Right lobe of liver (tissue), 4 donors: Measurements from ENCODE around the gene SFN.

Experiments used
- POLR2A ChIP-seq: fragments of 450-650 bp; IDR thresholded peaks from one replicate; pipeline ENCODE4 v1.6.1; 2017; ENCODE audit warnings: antibody characterized with exemption, mild to moderate bottlenecking
- TF ChIP-seq, protein P1 (sequence below), 4 donors: fragments of 200-600 bp in 3 of 4; fragments of 450-650 bp in 1 of 4; IDR thresholded peaks; one replicate each; pipeline versions ENCODE4 v1.5.1 to v1.8.0; 2016 to 2022; ENCODE audit warnings: antibody characterized with exemption in 4 of 4, mild to moderate bottlenecking in 2 of 4
- donor health status: DM: no; HTN: no; CAD: no.
- donor health status: DM: no; HTN: no; CAD: no.
- donor health status: DM: no; HTN: yes; CAD: no.

DNA sequence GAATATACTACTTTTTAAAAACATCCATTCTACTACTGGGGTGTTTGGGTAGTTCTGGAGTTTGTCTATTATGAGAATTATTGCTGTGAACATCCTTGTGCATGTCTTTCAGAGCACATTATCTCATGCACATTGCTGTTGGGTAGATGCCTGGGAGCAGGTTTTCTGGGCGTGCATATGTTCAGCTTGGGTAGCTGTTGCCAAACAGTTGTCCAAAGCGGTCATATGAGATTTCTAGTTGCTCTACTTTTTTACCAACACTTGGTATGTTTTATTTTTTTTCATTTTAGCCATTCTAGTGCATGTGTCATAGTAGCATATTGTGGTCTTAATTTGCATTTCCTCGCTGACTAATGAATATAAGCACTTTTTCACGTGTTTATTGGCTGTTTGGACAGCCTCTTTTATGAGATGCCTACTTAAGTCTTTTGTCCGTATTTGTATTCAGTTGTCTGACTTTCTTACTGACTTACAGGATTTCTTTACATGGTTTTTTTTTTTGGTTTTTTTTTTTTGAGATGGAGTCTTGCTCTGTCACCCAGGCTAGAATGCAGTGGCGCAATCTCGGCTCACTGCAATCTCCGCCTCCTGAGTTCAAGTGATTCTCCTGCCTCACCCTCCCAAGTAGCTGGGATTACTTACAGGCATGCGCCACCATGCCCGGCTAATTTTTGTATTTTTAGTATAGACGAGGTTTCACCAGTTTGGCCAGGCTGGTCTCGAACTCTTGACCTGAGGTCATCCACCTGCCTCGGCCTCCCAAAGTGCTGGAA, 18.3 kb upstream of the SFN start:
- TF ChIP-seq POLR2A: no peak
- TF ChIP-seq, protein P1, sequence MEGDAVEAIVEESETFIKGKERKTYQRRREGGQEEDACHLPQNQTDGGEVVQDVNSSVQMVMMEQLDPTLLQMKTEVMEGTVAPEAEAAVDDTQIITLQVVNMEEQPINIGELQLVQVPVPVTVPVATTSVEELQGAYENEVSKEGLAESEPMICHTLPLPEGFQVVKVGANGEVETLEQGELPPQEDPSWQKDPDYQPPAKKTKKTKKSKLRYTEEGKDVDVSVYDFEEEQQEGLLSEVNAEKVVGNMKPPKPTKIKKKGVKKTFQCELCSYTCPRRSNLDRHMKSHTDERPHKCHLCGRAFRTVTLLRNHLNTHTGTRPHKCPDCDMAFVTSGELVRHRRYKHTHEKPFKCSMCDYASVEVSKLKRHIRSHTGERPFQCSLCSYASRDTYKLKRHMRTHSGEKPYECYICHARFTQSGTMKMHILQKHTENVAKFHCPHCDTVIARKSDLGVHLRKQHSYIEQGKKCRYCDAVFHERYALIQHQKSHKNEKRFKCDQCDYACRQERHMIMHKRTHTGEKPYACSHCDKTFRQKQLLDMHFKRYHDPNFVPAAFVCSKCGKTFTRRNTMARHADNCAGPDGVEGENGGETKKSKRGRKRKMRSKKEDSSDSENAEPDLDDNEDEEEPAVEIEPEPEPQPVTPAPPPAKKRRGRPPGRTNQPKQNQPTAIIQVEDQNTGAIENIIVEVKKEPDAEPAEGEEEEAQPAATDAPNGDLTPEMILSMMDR (IDR thresholded peaks at IDR 0.05): no peak
